ENCODE results near the gene AMTN. TPM values are rescaled to one million over a fixed set of nuclear protein-coding genes. Genes with fewer than 3 reads are reported as not detected.

AMTN gene
- total RNA-seq, 1 donor from 2014 or later = not detected

GRCh38 chr4:70570796-70571195 lies 52.4 kb downstream of the AMTN start:
- Mint-ChIP-seq H3K36me3 (ENCODE audit: low read depth, unreplicated experiment) (no peaks in the 10 kb centered on the region), H3K27me3 (ENCODE audit: low read depth, unreplicated experiment) (peaks cover 3% of the 10 kb centered on the region), H3K9me3 (ENCODE audit: unreplicated experiment) (peaks cover 2% of the 10 kb centered on the region), H3K27ac (ENCODE audit: unreplicated experiment) (no peak overlapping the region), H3K4me3 (ENCODE audit: unreplicated experiment) (no peak overlapping the region), H3K4me1 (ENCODE audit: low read depth, unreplicated experiment) (no peaks in the 10 kb centered on the region)
- Histone ChIP-seq H3K79me2 (ENCODE audit: insufficient read depth, low read length) (no peaks in the 10 kb centered on the region), H3K36me3 (ENCODE audit: insufficient read depth, low read length) (no peaks in the 10 kb centered on the region), H3K4me1 (ENCODE audit: insufficient read depth, low read length) (no peaks in the 10 kb centered on the region), H3K4me3 (ENCODE audit: insufficient read depth, low read depth, low read length) (no peak overlapping the region), H3K9me3 (ENCODE audit: insufficient read depth, low read depth, low read length) (no peaks in the 10 kb centered on the region), H3K27ac (ENCODE audit: low read depth, low read length) (no peak overlapping the region), H2AFZ (ENCODE audit: low read depth, low read length) (no peak overlapping the region), H3K27me3 (ENCODE audit: insufficient read depth, low read length) (no peaks in the 10 kb centered on the region), H4K20me1 (ENCODE audit: insufficient read depth, low read length) (no peaks in the 10 kb centered on the region), H3K9ac (ENCODE audit: low read length) (no peak overlapping the region), H3K4me2 (ENCODE audit: low read length) (no peak overlapping the region)
- DNase-seq (ENCODE audit: low read depth) = no peak
- no peak for TF ChIP-seq EZH2 (IDR thresholded peaks at IDR 0.05; ENCODE audit: insufficient read depth, low read length)
- no peak for TF ChIP-seq CTCF (IDR thresholded peaks at IDR 0.05; ENCODE audit: insufficient read depth, low read depth, low read length)
- no peak for FAIRE-seq

GRCh38 chr4:70571772-70572171 lies 53.4 kb downstream of the AMTN start:
- Histone ChIP-seq H3K9ac (ENCODE audit: low read length) (no peak overlapping the region), H3K4me2 (ENCODE audit: low read length) (no peak overlapping the region), H4K20me1 (ENCODE audit: insufficient read depth, low read length) (no peaks in the 10 kb centered on the region), H3K36me3 (ENCODE audit: insufficient read depth, low read length) (no peaks in the 10 kb centered on the region), H2AFZ (ENCODE audit: low read depth, low read length) (no peak overlapping the region), H3K9me3 (ENCODE audit: insufficient read depth, low read depth, low read length) (no peaks in the 10 kb centered on the region), H3K27ac (ENCODE audit: low read depth, low read length) (no peak overlapping the region), H3K4me1 (ENCODE audit: insufficient read depth, low read length) (no peaks in the 10 kb centered on the region), H3K27me3 (ENCODE audit: insufficient read depth, low read length) (no peaks in the 10 kb centered on the region), H3K4me3 (ENCODE audit: insufficient read depth, low read depth, low read length) (no peak overlapping the region), H3K79me2 (ENCODE audit: insufficient read depth, low read length) (no peaks in the 10 kb centered on the region)
- H3K4me3 Mint-ChIP-seq (ENCODE audit: unreplicated experiment) = no peak overlapping the region
- H3K4me1 Mint-ChIP-seq (ENCODE audit: low read depth, unreplicated experiment) = no peaks in the 10 kb centered on the region
- H3K27ac Mint-ChIP-seq (ENCODE audit: unreplicated experiment) = no peak overlapping the region
- FAIRE-seq = no peak
- H3K36me3 Mint-ChIP-seq (ENCODE audit: low read depth, unreplicated experiment) = no peaks in the 10 kb centered on the region
- H3K9me3 Mint-ChIP-seq (ENCODE audit: unreplicated experiment) = peaks cover 2% of the 10 kb centered on the region
- TF ChIP-seq CTCF (IDR thresholded peaks at IDR 0.05; ENCODE audit: insufficient read depth, low read depth, low read length) (no peak), EZH2 (IDR thresholded peaks at IDR 0.05; ENCODE audit: insufficient read depth, low read length) (no peak)
- no peaks in the 10 kb centered on the region for H3K27me3 Mint-ChIP-seq (ENCODE audit: low read depth, unreplicated experiment)
- no peak for DNase-seq (ENCODE audit: low read depth)

- Histone ChIP-seq H4K20me1 (ENCODE audit: insufficient read depth, low read length) (no peaks in the 10 kb centered on the region), H3K36me3 (ENCODE audit: insufficient read depth, low read length) (no peaks in the 10 kb centered on the region), H3K9me3 (ENCODE audit: insufficient read depth, low read depth, low read length) (no peaks in the 10 kb centered on the region), H3K27me3 (ENCODE audit: insufficient read depth, low read length) (no peaks in the 10 kb centered on the region), H3K9ac (ENCODE audit: low read length) (no peak overlapping the region), H3K4me1 (ENCODE audit: insufficient read depth, low read length) (no peaks in the 10 kb centered on the region), H2AFZ (ENCODE audit: low read depth, low read length) (no peak overlapping the region), H3K4me3 (ENCODE audit: insufficient read depth, low read depth, low read length) (no peak overlapping the region), H3K79me2 (ENCODE audit: insufficient read depth, low read length) (no peaks in the 10 kb centered on the region), H3K4me2 (ENCODE audit: low read length) (no peak overlapping the region), H3K27ac (ENCODE audit: low read depth, low read length) (no peak overlapping the region)
- Mint-ChIP-seq H3K4me3 (ENCODE audit: unreplicated experiment) (no peak overlapping the region), H3K4me1 (ENCODE audit: low read depth, unreplicated experiment) (no peaks in the 10 kb centered on the region), H3K27me3 (ENCODE audit: low read depth, unreplicated experiment) (no peaks in the 10 kb centered on the region), H3K36me3 (ENCODE audit: low read depth, unreplicated experiment) (no peaks in the 10 kb centered on the region), H3K27ac (ENCODE audit: unreplicated experiment) (no peak overlapping the region), H3K9me3 (ENCODE audit: unreplicated experiment) (no peaks in the 10 kb centered on the region)
- FAIRE-seq (no peak), DNase-seq (ENCODE audit: low read depth) (no peak)
- no peak for TF ChIP-seq CTCF (IDR thresholded peaks at IDR 0.05; ENCODE audit: insufficient read depth, low read depth, low read length)
- TF ChIP-seq EZH2 (IDR thresholded peaks at IDR 0.05; ENCODE audit: insufficient read depth, low read length) = no peak
Observed at GRCh38 chr4:70575964-70576363, 57.6 kb downstream of the AMTN start.
